Common myeloid progenitor, CD34-positive (primary cell): Measurements from ENCODE around the gene SLC26A8. TPM values are rescaled to one million over a fixed set of nuclear protein-coding genes. Genes with fewer than 3 reads are reported as not detected.
A peak's percentile ranks its signal among the peaks of the same experiment; 100 is the strongest.

Source experiments
- CTCF ChIA-PET: fragments of 350-600 bp; sonication (Branson Sonifier 250); formaldehyde crosslinking; loops from one replicate; lab custom pipeline; 2021; ENCODE audit warnings: antibody characterized with exemption; lab: Charles Lee
- POLR2A ChIA-PET: fragments of 350-600 bp; sonication (Branson Sonifier 250); formaldehyde crosslinking; loops from one replicate; lab custom pipeline; 2021; ENCODE audit warnings: antibody characterized with exemption; lab: Charles Lee
- DNase-seq, 3 donors: peaks; one replicate each; pipeline versions ENCODE4 v3.0.0 to v3.0.0-alpha.2; 2013
- H3K27ac ChIP-seq, 2 experiments: 1 replicate in 1 of 2; 2 replicates in 1 of 2; pipeline ENCODE4 v1.7.0; 2013; ENCODE audit warnings: inconsistent platforms in 2 of 2, low read length in 2 of 2, mild to moderate bottlenecking in 2 of 2, low read depth in 1 of 2, moderate library complexity in 1 of 2; ENCODE audit not compliant: severe bottlenecking in 2 of 2, insufficient read depth in 1 of 2, poor library complexity in 1 of 2
- H3K27me3 ChIP-seq, 5 experiments: replicated peaks in 2 of 5; 1 replicate in 3 of 5; 2 replicates in 2 of 5; pipeline versions ENCODE4 v1.6.1 to v1.7.0; 2013; ENCODE audit warnings: low read length in 4 of 5, mild to moderate bottlenecking in 2 of 5, moderate library complexity in 2 of 5, inconsistent platforms in 1 of 5; ENCODE audit not compliant: insufficient read depth in 5 of 5, control insufficient read depth in 4 of 5
- H3K36me3 ChIP-seq, 4 experiments: 1 replicate in 2 of 4; 2 replicates in 2 of 4; pipeline versions ENCODE4 v1.6.1 to v1.7.0; 2013; ENCODE audit warnings: low read length in 3 of 4, control low read depth in 1 of 4, mild to moderate bottlenecking in 1 of 4; ENCODE audit not compliant: control insufficient read depth in 4 of 4, insufficient read depth in 4 of 4
- H3K4me1 ChIP-seq, 4 experiments: 1 replicate in 3 of 4; 2 replicates in 1 of 4; pipeline versions ENCODE4 v1.6.1 to v1.7.1; 2013; ENCODE audit warnings: low read length in 3 of 4, mild to moderate bottlenecking in 3 of 4, control low read depth in 1 of 4, inconsistent platforms in 1 of 4, moderate library complexity in 1 of 4; ENCODE audit not compliant: control insufficient read depth in 4 of 4, insufficient read depth in 4 of 4; ENCODE audit errors: control extremely low read depth in 1 of 4
- H3K4me3 ChIP-seq, 7 experiments: 1 replicate in 4 of 7; 2 replicates in 3 of 7; pipeline versions ENCODE4 v1.5.1 to v1.7.0; 2013; ENCODE audit warnings: mild to moderate bottlenecking in 7 of 7, low read length in 6 of 7, moderate library complexity in 6 of 7, inconsistent platforms in 2 of 7, low read depth in 2 of 7, control low read depth in 1 of 7; ENCODE audit not compliant: insufficient read depth in 4 of 7, control insufficient read depth in 1 of 7; ENCODE audit errors: extremely low read depth in 1 of 7
- H3K9me3 ChIP-seq, 5 experiments: 1 replicate in 4 of 5; 2 replicates in 1 of 5; pipeline versions ENCODE4 v1.6.1 to v1.7.1; 2013; ENCODE audit warnings: low read length in 4 of 5, mild to moderate bottlenecking in 2 of 5, inconsistent platforms in 1 of 5, low read depth in 1 of 5, moderate library complexity in 1 of 5; ENCODE audit not compliant: control insufficient read depth in 4 of 5, insufficient read depth in 2 of 5; ENCODE audit errors: control extremely low read depth in 1 of 5
- WGBS: methylation state at CpG from one replicate; pipeline ENCODE4 v1.1.5; 2013; ENCODE audit not compliant: insufficient coverage; 5-methylcytosine and 5-hydroxymethylcytosine counted together
- polyA plus RNA-seq: library from polyadenylated mRNA; unstranded; fragments of 120-200 nt; gene quantifications from one replicate; pipeline ENCODE4 v1.2.1, GENCODE V29; 2013

SLC26A8 gene, protein sequence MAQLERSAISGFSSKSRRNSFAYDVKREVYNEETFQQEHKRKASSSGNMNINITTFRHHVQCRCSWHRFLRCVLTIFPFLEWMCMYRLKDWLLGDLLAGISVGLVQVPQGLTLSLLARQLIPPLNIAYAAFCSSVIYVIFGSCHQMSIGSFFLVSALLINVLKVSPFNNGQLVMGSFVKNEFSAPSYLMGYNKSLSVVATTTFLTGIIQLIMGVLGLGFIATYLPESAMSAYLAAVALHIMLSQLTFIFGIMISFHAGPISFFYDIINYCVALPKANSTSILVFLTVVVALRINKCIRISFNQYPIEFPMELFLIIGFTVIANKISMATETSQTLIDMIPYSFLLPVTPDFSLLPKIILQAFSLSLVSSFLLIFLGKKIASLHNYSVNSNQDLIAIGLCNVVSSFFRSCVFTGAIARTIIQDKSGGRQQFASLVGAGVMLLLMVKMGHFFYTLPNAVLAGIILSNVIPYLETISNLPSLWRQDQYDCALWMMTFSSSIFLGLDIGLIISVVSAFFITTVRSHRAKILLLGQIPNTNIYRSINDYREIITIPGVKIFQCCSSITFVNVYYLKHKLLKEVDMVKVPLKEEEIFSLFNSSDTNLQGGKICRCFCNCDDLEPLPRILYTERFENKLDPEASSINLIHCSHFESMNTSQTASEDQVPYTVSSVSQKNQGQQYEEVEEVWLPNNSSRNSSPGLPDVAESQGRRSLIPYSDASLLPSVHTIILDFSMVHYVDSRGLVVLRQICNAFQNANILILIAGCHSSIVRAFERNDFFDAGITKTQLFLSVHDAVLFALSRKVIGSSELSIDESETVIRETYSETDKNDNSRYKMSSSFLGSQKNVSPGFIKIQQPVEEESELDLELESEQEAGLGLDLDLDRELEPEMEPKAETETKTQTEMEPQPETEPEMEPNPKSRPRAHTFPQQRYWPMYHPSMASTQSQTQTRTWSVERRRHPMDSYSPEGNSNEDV
- 0.34 TPM for polyA plus RNA-seq

DNA sequence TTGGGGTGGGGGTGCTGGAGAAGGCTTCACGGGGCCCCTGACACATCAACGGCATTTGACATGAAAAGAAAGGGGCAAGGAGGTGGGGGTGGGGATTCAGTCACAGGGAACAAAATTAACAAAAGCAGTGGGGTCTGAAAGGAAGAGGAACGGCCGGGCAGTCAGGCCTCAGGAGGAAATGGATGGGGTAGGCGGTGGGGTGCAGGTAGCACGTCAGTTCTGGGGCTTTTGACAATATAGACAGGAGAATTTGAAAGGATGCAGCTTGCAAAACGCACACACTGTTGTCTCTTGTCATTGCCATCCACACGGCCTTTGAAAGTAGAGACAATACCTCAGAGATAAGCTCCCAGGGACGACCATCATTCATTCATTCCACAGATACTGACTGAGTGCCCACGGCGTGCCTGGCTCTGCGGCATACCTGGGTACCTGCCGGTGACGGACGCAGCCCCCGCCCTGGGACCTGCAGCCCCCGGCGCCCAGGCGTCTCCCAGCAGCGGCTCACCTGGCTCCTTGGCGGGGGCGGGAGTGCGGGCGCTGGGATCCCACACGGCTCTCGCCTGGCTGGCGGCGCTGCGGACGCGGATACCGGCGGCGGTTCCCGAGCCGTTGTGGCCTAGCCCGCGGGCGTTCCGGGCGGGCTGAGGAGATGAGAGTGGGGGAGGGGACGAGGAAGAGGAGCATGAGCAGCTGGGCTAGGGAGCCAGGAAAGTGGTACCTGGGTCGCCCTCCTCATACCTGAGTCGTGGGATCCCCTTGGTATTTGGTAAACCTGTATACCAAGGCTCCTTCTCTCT, at the start of gene SLC26A8:
Gene SLC26A8, minus strand, starts transcription at position 646 of the 800 bp plus-strand sequence. CDS start 4,934 bp downstream, outside the sequence.
- 5% methylated on average over 41 of the region's 44 CpGs for WGBS
- POLR2A ChIA-PET = interaction anchor here (0.6 kb wide), 1 partner anchor 300 kb away, joined by 6 read pairs; no protein-coding TSS in a partner anchor

DNA sequence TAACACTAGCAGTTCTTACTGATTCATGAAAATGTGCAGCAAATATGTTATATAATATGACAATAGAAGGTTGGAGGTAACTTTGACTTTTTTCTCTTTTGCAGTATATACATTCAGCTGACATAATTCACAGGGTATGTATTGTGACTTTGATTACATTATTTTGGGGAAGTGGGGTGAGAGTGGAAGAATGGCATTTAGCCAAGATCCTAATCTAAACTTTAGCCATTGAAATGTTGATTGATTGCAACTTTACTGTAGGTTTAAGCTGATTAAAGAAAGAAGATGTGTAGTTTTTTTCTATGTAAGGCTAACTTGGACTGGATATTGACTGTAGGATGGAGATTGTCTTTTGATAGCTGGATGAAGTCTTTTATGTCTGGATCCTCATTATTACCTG, 49.1 kb upstream of the SLC26A8 start:
- peaks cover 15 to 33% (median 25%) of the 10 kb centered on the region in 4 experiments for H3K36me3 ChIP-seq
- DNase-seq = peak in 2 of 3 donors; percentile 28 to 33
- H3K4me3 ChIP-seq = no peak overlapping the region
- no peak overlapping the region for H3K27ac ChIP-seq
- H3K9me3 ChIP-seq = no peaks in the 10 kb centered on the region
- peaks cover 0 to 7% (median under 1%) of the 10 kb centered on the region in 4 experiments for H3K4me1 ChIP-seq
- CTCF ChIA-PET = interaction anchor here (0.6 to 4.0 kb wide), 10 partner anchors 9 to 46 kb away, joined by 3 to 41 read pairs (median 4); partner anchors contain the start of gene MAPK14
- POLR2A ChIA-PET = interaction anchor here (1.0 to 1.4 kb wide), 3 partner anchors 21 to 46 kb away, joined by 3 to 5 read pairs (median 3); partner anchors contain the start of gene MAPK14
- H3K27me3 ChIP-seq = no peaks in the 10 kb centered on the region

More for the DNA sequence above, at the start of gene SLC26A8:
- Histone ChIP-seq H3K4me3 (peak within 1 kb of the TSS in 6 of 7 experiments; percentile 13 to 74 (median 59)), H3K9me3 (no peaks in the 10 kb centered on the region), H3K27ac (no peak within 1 kb of the TSS), H3K4me1 (peaks cover 0 to 18% (median 13%) of the 10 kb centered on the region in 4 experiments), H3K36me3 (no peaks in the 10 kb centered on the region), H3K27me3 (no peaks in the 10 kb centered on the region)
- CTCF ChIA-PET = interaction anchor here (10.8 kb wide), 1 partner anchor 69 kb away, joined by 196 read pairs; no protein-coding TSS in a partner anchor
- DNase-seq = peak in 2 of 3 donors; percentile 50 to 61

DNA sequence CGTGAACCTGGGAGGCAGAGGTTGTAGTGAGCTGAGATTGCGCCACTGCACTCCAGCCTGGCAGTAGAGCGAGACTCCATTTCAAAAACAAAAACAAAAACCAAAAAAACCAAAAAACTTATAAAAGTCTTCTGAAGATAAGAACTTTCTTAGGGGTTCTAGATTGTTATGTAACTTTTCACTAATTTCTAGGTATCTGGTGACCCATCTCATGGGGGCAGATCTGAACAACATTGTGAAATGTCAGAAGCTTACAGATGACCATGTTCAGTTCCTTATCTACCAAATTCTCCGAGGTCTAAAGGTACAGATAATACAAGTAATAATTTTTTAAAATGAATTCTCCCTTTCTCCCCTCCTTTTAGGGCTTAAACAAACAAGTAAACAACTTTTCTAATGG, 48.2 kb upstream of the SLC26A8 start:
- Histone ChIP-seq H3K27ac (no peak overlapping the region), H3K27me3 (no peaks in the 10 kb centered on the region), H3K4me3 (no peak overlapping the region), H3K4me1 (peaks cover 0 to 5% (median 2%) of the 10 kb centered on the region in 4 experiments), H3K36me3 (peaks cover 9 to 26% (median 18%) of the 10 kb centered on the region in 4 experiments), H3K9me3 (no peaks in the 10 kb centered on the region)
- 100% methylated on average over 1 of the region's 4 CpGs for WGBS
- POLR2A ChIA-PET = interaction anchor here (0.7 to 1.4 kb wide), 3 partner anchors 44 to 708 kb away, joined by 3 to 5 read pairs (median 4); no protein-coding TSS in a partner anchor
- CTCF ChIA-PET = interaction anchor here (1.5 to 4.0 kb wide), 4 partner anchors 8 to 45 kb away, joined by 6 to 41 read pairs (median 15); partner anchors contain the start of gene MAPK14
- no peak for DNase-seq

DNA sequence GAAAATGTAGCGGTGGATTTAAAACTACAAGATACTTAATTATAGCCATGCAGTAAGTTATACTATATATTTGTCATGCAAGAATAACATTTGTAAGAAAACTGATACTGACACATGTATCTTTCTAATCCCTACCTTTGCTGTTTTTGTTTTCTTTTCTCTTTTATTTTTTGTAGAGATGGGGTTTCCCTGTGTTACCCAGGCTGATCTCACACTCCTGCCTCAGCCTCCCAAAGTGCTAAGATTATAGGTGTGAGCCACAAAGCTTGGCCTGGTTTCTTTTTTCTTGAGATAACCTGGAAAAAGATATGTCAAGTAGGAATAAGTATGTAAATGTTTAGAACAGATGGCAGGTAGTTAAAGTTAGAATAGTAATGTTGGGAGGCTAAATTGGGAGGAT, 47.3 kb upstream of the SLC26A8 start:
- Histone ChIP-seq H3K9me3 (no peaks in the 10 kb centered on the region), H3K4me3 (no peak overlapping the region), H3K27ac (no peak overlapping the region), H3K36me3 (peaks cover 4 to 17% (median 15%) of the 10 kb centered on the region in 4 experiments), H3K27me3 (no peaks in the 10 kb centered on the region), H3K4me1 (peaks cover 0 to 5% (median 2%) of the 10 kb centered on the region in 4 experiments)
- CTCF ChIA-PET = interaction anchor here (0.6 to 4.0 kb wide), 4 partner anchors 8 to 44 kb away, joined by 3 to 41 read pairs (median 10); partner anchors contain the start of gene MAPK14
- DNase-seq = no peak
- POLR2A ChIA-PET = no interaction called here
- no CpG with 5 or more reads among the region's 1 CpG for WGBS

DNA sequence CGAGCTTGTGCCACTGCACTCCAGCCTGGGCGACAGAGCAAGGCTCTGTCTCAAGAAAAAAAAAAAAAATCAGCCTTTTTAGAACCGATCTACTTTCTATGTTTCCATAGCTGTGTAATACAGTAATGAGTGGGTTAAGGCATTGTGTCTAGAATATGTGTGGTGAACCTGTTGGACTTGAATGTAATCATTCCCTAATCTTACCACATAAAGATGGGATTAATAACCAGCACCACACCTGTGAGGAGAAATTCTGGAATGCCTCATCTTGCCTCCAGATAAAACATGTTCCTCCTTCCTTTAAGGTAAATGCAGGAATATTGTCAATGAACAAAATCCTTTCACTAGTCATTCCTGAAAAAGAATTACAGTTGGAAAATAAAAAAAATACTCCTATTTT, 46.8 kb upstream of the SLC26A8 start:
- ChIA-PET POLR2A (no interaction called here), CTCF (interaction anchor here (1.4 to 4.0 kb wide), 3 partner anchors 14 to 43 kb away, joined by 4 to 41 read pairs (median 17); partner anchors contain the start of gene MAPK14)
- Histone ChIP-seq H3K4me1 (peaks cover 0 to 9% (median 4%) of the 10 kb centered on the region in 4 experiments), H3K36me3 (peaks cover 4 to 15% (median 12%) of the 10 kb centered on the region in 4 experiments), H3K27me3 (no peaks in the 10 kb centered on the region), H3K27ac (no peak overlapping the region), H3K9me3 (no peaks in the 10 kb centered on the region), H3K4me3 (no peak overlapping the region)
- WGBS = no CpG with 5 or more reads among the region's 3 CpGs
- DNase-seq = no peak

DNA sequence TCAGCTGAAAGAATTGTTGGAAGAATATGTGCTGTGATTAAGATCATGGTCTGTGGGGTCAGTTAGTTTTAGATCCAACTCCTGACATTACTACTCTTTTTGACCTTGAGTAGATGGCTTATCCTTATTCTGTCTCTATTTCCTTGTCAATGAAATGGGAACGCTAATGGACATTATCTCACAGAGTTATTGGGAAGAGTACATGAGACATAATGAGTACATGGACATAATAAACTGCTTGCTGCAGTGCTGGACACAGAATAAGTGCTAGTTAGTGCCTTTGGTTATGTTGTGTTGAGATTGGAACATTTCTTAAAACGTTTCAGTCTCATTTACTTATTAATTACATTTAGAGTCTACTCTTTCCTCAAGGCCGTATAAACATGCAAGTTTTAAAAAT, 45.8 kb upstream of the SLC26A8 start:
- H3K9me3 ChIP-seq = no peaks in the 10 kb centered on the region
- WGBS = 100% methylated on average over 1 of the region's 3 CpGs
- peaks cover 3 to 16% (median 4%) of the 10 kb centered on the region in 4 experiments for H3K4me1 ChIP-seq
- CTCF ChIA-PET = interaction anchor here (1.2 to 3.5 kb wide), 7 partner anchors 8 to 43 kb away, joined by 3 to 17 read pairs (median 4); partner anchors contain the start of gene MAPK14
- H3K27me3 ChIP-seq = no peaks in the 10 kb centered on the region
- no peak overlapping the region for H3K4me3 ChIP-seq
- no peak for DNase-seq
- H3K27ac ChIP-seq = no peak overlapping the region
- POLR2A ChIA-PET = no interaction called here
- H3K36me3 ChIP-seq = peaks cover 2 to 16% (median 6%) of the 10 kb centered on the region in 4 experiments
